HEK293T (cell line): ENCODE data around the gene KIF1C.

Experiments
- CTCF ChIA-PET: fragments of 350-600 bp; formaldehyde crosslinking; extraction: SDS; loops from one replicate; lab custom pipeline; 2021; ENCODE audit warnings: antibody characterized with exemption, inconsistent platforms; lab: Yijun Ruan, JAX
- POLR2A ChIA-PET: fragments of 350-600 bp; formaldehyde crosslinking; extraction: SDS; loops from one replicate; lab custom pipeline; 2020; ENCODE audit warnings: antibody characterized with exemption, inconsistent platforms; lab: Yijun Ruan, JAX
- DNase-seq: peaks from one replicate; pipeline ENCODE4 v3.0.0; 2012; ENCODE audit warnings: mixed read lengths; ENCODE audit errors: extremely low spot score
- ARNT ChIP-seq: fragments of 450-650 bp; IDR thresholded peaks from 2 replicates; pipeline ENCODE4 v1.6.1; 2017; ENCODE audit warnings: mild to moderate bottlenecking
- BHLHE40 ChIP-seq: fragments of 450-650 bp; IDR thresholded peaks from 2 replicates; pipeline ENCODE4 v1.6.1; 2016; ENCODE audit warnings: mild to moderate bottlenecking, moderate library complexity, borderline replicate concordance
- CTBP1 ChIP-seq: fragments of 450-650 bp; IDR thresholded peaks from 2 replicates; pipeline ENCODE4 v1.6.1; 2016; ENCODE audit warnings: borderline replicate concordance
- ELF4 ChIP-seq: fragments of 450-650 bp; IDR thresholded peaks from 2 replicates; pipeline ENCODE4 v1.6.1; 2017; ENCODE audit warnings: antibody characterized with exemption
- FOXA1 ChIP-seq: fragments of 450-650 bp; IDR thresholded peaks from 2 replicates; pipeline ENCODE4 v1.6.1; 2016; ENCODE audit warnings: mild to moderate bottlenecking
- FOXK2 ChIP-seq: fragments of 450-650 bp; IDR thresholded peaks from 2 replicates; pipeline ENCODE4 v1.6.1; 2016; ENCODE audit warnings: mild to moderate bottlenecking
- FOXM1 ChIP-seq: fragments of 450-650 bp; IDR thresholded peaks from 2 replicates; pipeline ENCODE4 v1.6.1; 2017; ENCODE audit warnings: mild to moderate bottlenecking, borderline replicate concordance
- HDGF ChIP-seq: fragments of 450-650 bp; IDR thresholded peaks from 2 replicates; pipeline ENCODE4 v1.6.1; 2017; ENCODE audit warnings: antibody characterized with exemption, borderline replicate concordance
- L3MBTL2 ChIP-seq: fragments of 450-650 bp; conservative IDR thresholded peaks from 2 replicates; pipeline ENCODE4 v1.6.1; 2016; ENCODE audit warnings: mild to moderate bottlenecking
- LEF1 ChIP-seq: fragments of 450-650 bp; IDR thresholded peaks from 2 replicates; pipeline ENCODE4 v1.6.1; 2017; ENCODE audit warnings: mild to moderate bottlenecking, borderline replicate concordance
- NFRKB ChIP-seq: fragments of 450-650 bp; IDR thresholded peaks from 2 replicates; pipeline ENCODE4 v1.6.1; 2016; ENCODE audit warnings: mild to moderate bottlenecking, moderate library complexity
- PKNOX1 ChIP-seq: fragments of 450-650 bp; IDR thresholded peaks from 2 replicates; pipeline ENCODE4 v1.6.1; 2016
- SP1 ChIP-seq: fragments of 450-650 bp; IDR thresholded peaks from 2 replicates; pipeline ENCODE4 v1.6.1; 2017
- SUZ12 ChIP-seq: fragments of 450-650 bp; IDR thresholded peaks from 2 replicates; pipeline ENCODE4 v1.6.1; 2016; ENCODE audit warnings: mild to moderate bottlenecking
- TARDBP ChIP-seq: fragments of 450-650 bp; IDR thresholded peaks from 2 replicates; pipeline ENCODE4 v1.6.1; 2016
- ZNF384 ChIP-seq: fragments of 450-650 bp; IDR thresholded peaks from 2 replicates; pipeline ENCODE4 v1.6.1; 2016

The KIF1C gene

GRCh38 chr17:4950746-4951204 is 47.0 kb upstream of the KIF1C start, which contains the start of gene ENO3:
TSS of gene ENO3 (plus strand) at chr17:4951119. CDS start at chr17:4951830, 711 bp downstream.
- DNase-seq, result no peak
- POLR2A ChIA-PET, result interaction anchor here (1.2 to 9.2 kb wide), 7 partner anchors 11 to 43 kb away, joined by 3 to 110 read pairs (median 3); partner anchors contain the start of genes RNF167, SLC25A11 and SPAG7
- TF ChIP-seq SUZ12, result no peak
- TF ChIP-seq ZNF384, result no peak
- no peak for TF ChIP-seq FOXM1
- TF ChIP-seq FOXA1, result no peak
- no peak for TF ChIP-seq ELF4
- TF ChIP-seq BHLHE40, result no peak
- no peak for TF ChIP-seq L3MBTL2
- TF ChIP-seq TARDBP, result no peak
- TF ChIP-seq FOXK2, result no peak
- no peak for TF ChIP-seq HDGF
- no peak for TF ChIP-seq NFRKB
- no peak for TF ChIP-seq LEF1
- no peak for TF ChIP-seq PKNOX1
- TF ChIP-seq SP1, result no peak
- TF ChIP-seq CTBP1, result no peak
- TF ChIP-seq ARNT, result no peak
- CTCF ChIA-PET, result interaction anchor here (1.1 kb wide), 1 partner anchor 42 kb away, joined by 3 read pairs; no protein-coding TSS in a partner anchor

GRCh38 chr17:4951486-4951885 is 46.3 kb upstream of the KIF1C start:
- DNase-seq, result no peak
- POLR2A ChIA-PET, result interaction anchor here (1.2 to 9.2 kb wide), 8 partner anchors 10 to 44 kb away, joined by 3 to 110 read pairs (median 4); partner anchors contain the start of genes RNF167, SLC25A11 and SPAG7
- CTCF ChIA-PET, result interaction anchor here (1.1 to 1.2 kb wide), 2 partner anchors 11 to 42 kb away, joined by 3 read pairs; partner anchors contain the start of gene RNF167
- TF ChIP-seq BHLHE40 (no peak), ARNT (no peak), TARDBP (no peak), PKNOX1 (no peak), HDGF (no peak), SP1 (no peak), FOXM1 (no peak), L3MBTL2 (no peak), SUZ12 (no peak)

- POLR2A ChIA-PET, result interaction anchor here (7.2 to 9.2 kb wide), 2 partner anchors 13 to 14 kb away, joined by 101 to 110 read pairs; partner anchors contain the start of genes RNF167, SLC25A11 and SPAG7
- TF ChIP-seq ELF4 (no peak), TARDBP (no peak), BHLHE40 (no peak), FOXM1 (no peak), FOXK2 (no peak), ARNT (no peak), HDGF (no peak), ZNF384 (no peak), L3MBTL2 (no peak), SP1 (no peak), CTBP1 (no peak), NFRKB (no peak), SUZ12 (no peak), FOXA1 (no peak), PKNOX1 (no peak), LEF1 (no peak)
- CTCF ChIA-PET, result no interaction called here
- DNase-seq, result no peak
Observed at GRCh38 chr17:4953451-4953961, 44.2 kb upstream of the KIF1C start.

- CTCF ChIA-PET, result no interaction called here
- TF ChIP-seq FOXA1 (no peak), NFRKB (no peak), SUZ12 (no peak), ELF4 (no peak), BHLHE40 (no peak), ARNT (no peak), SP1 (no peak), FOXM1 (no peak), CTBP1 (no peak)
- DNase-seq, result no peak
- POLR2A ChIA-PET, result interaction anchor here (1.6 to 9.2 kb wide), 3 partner anchors 8 to 15 kb away, joined by 4 to 110 read pairs (median 14); partner anchors contain the start of genes RNF167, SLC25A11 and SPAG7
Observed at GRCh38 chr17:4955091-4955490, 42.7 kb upstream of the KIF1C start.

- TF ChIP-seq ZNF384 (no peak), FOXM1 (no peak), FOXA1 (no peak), L3MBTL2 (no peak), BHLHE40 (no peak), CTBP1 (no peak), ARNT (no peak), SP1 (no peak), HDGF (no peak), FOXK2 (no peak), NFRKB (no peak), PKNOX1 (no peak), LEF1 (no peak), SUZ12 (no peak), ELF4 (no peak), TARDBP (no peak)
- DNase-seq, result no peak
- POLR2A ChIA-PET, result interaction anchor here (2.3 to 9.2 kb wide), 3 partner anchors 10 to 17 kb away, joined by 12 to 110 read pairs (median 14); partner anchors contain the start of genes RNF167, SLC25A11 and SPAG7
- CTCF ChIA-PET, result interaction anchor here (0.6 to 1.0 kb wide), 2 partner anchors 11 to 276 kb away, joined by 3 to 4 read pairs; partner anchors contain the start of gene SPAG7
Observed at GRCh38 chr17:4956493-4957061, 41.2 kb upstream of the KIF1C start.
